HCT116 (cell line): Measurements from ENCODE around the gene CAB39L. TPM values are rescaled to one million over a fixed set of nuclear protein-coding genes. Genes with fewer than 3 reads are reported as not detected.
A peak's percentile ranks its signal among the peaks of the same experiment; 100 is the strongest.

Experiments
- ATAC-seq: fragments of 200-7000 bp; cut with Tn5 transposase; 2 replicates; pipeline ENCODE4 v1.9.1; 2020; ENCODE audit warnings: mild to moderate bottlenecking, moderate library complexity
- BruUV-seq: library from RNA; stranded (reverse); fragments of 400-500 nt; replicated peaks from 2 replicates; lab custom pipeline; 2021; lab: Mats Ljungman, UMichigan
- CTCF ChIA-PET: fragments of 300-600 bp; sonication (Branson Sonifier 250); formaldehyde crosslinking; loops from one replicate; lab custom pipeline; 2021; ENCODE audit warnings: antibody characterized with exemption; lab: Charles Lee
- POLR2A ChIA-PET: fragments of 300-600, 350-600 bp; sonication (Branson Sonifier 250); formaldehyde crosslinking; loops from one replicate; lab custom pipeline; 2021; ENCODE audit warnings: antibody characterized with exemption; lab: Charles Lee
- RAD21 ChIA-PET, 2 experiments: fragments of 300-600 bp; sonication (Branson Sonifier 250); formaldehyde crosslinking; loops; one replicate each; lab custom pipeline; 2023; ENCODE audit warnings: low total read pairs in 2 of 2; ENCODE audit not compliant: uncharacterized antibody in 2 of 2, unreplicated experiment in 2 of 2, low non-redundant PET in 1 of 2; lab: Charles Lee
- DNase-seq: peaks from one replicate; pipeline ENCODE4 v3.0.0-alpha.2; 2010; ENCODE audit warnings: low read depth, low spot score
- H2AFZ ChIP-seq: fragments of 200-600 bp; shearing (Covaris generic), sonication (generic); 2 replicates; pipeline ENCODE4 v1.6.1; 2017; ENCODE audit warnings: low read depth, mixed run types, mixed read lengths, antibody characterized with exemption, low read length; ENCODE audit not compliant: poor library complexity, severe bottlenecking
- H3K27ac ChIP-seq: 2 replicates; pipeline ENCODE4 v1.5.1; 2012; ENCODE audit warnings: low read depth, low read length
- H3K27me3 ChIP-seq: fragments of 200-600 bp; sonication (generic); 2 replicates; pipeline ENCODE4 v1.6.1; 2016; ENCODE audit warnings: mixed run types, low read length, mixed read lengths; ENCODE audit not compliant: insufficient read depth
- H3K36me3 ChIP-seq, 2 experiments: fragments of 200-500 bp in 1 of 2; fragments of 200-600 bp in 1 of 2; sonication (Bioruptor generic) in 1 of 2; sonication (generic) in 1 of 2; 2 replicates each; pipeline versions ENCODE4 v1.5.1 to v1.6.1; 2014 to 2016; ENCODE audit warnings: low read length in 2 of 2, inconsistent platforms in 1 of 2, mixed read lengths in 1 of 2, mixed run types in 1 of 2; ENCODE audit not compliant: insufficient read depth in 2 of 2, control insufficient read depth in 1 of 2
- H3K4me1 ChIP-seq, 2 experiments: fragments of 200-600 bp in 1 of 2; sonication (generic) in 1 of 2; 2 replicates each; pipeline versions ENCODE4 v1.5.1 to v1.6.1; 2012 to 2017; ENCODE audit warnings: low read length in 2 of 2, inconsistent platforms in 1 of 2, mild to moderate bottlenecking in 1 of 2, mixed read lengths in 1 of 2, mixed run types in 1 of 2, moderate library complexity in 1 of 2; ENCODE audit not compliant: insufficient read depth in 2 of 2, control insufficient read depth in 1 of 2
- H3K4me2 ChIP-seq: fragments of 200-600 bp; sonication (generic); 2 replicates; pipeline ENCODE4 v1.6.1; 2017; ENCODE audit warnings: mixed run types, low read length, mixed read lengths
- H3K4me3 ChIP-seq, 2 experiments: fragments of 200-600 bp in 1 of 2; sonication (generic) in 1 of 2; replicated peaks in 1 of 2; 2 replicates each; pipeline ENCODE4 v1.5.1; 2011 to 2016; ENCODE audit warnings: low read length in 2 of 2, control low read depth in 1 of 2, low read depth in 1 of 2, mild to moderate bottlenecking in 1 of 2, mixed read lengths in 1 of 2, mixed run types in 1 of 2
- H3K79me2 ChIP-seq: fragments of 200-600 bp; sonication (generic); 2 replicates; pipeline ENCODE4 v1.6.1; 2017; ENCODE audit warnings: mild to moderate bottlenecking, mixed run types, low read length, moderate library complexity, mixed read lengths; ENCODE audit not compliant: insufficient read depth
- H3K9ac ChIP-seq: fragments of 200-600 bp; sonication (generic); 2 replicates; pipeline ENCODE4 v1.6.1; 2016; ENCODE audit warnings: low read length, mixed read lengths
- H3K9me2 ChIP-seq: fragments of 200-600 bp; sonication (generic), shearing (Covaris generic); 2 replicates; pipeline ENCODE4 v1.6.1; 2017; ENCODE audit warnings: mixed run types, mild to moderate bottlenecking, moderate library complexity; ENCODE audit not compliant: insufficient read depth
- H3K9me3 ChIP-seq, 2 experiments: fragments of 200-500 bp in 1 of 2; fragments of 200-600 bp in 1 of 2; sonication (Bioruptor generic) in 1 of 2; sonication (generic) in 1 of 2; 2 replicates each; pipeline ENCODE4 v1.6.1; 2014 to 2017; ENCODE audit warnings: low read length in 2 of 2, mixed read lengths in 2 of 2, inconsistent platforms in 1 of 2, low read depth in 1 of 2, mild to moderate bottlenecking in 1 of 2, mixed run types in 1 of 2, moderate library complexity in 1 of 2; ENCODE audit not compliant: control insufficient read depth in 1 of 2, insufficient read depth in 1 of 2
- H4K20me1 ChIP-seq: fragments of 200-600 bp; sonication (generic), shearing (Covaris generic); 2 replicates; pipeline ENCODE4 v1.6.1; 2017; ENCODE audit warnings: mixed run types, mild to moderate bottlenecking, moderate library complexity; ENCODE audit not compliant: insufficient read depth
- ATF3 ChIP-seq: IDR thresholded peaks from 2 replicates; pipeline ENCODE4 v1.6.1; 2012
- CBX3 ChIP-seq: IDR thresholded peaks from 2 replicates; pipeline ENCODE4 v1.6.1; 2012; ENCODE audit warnings: low read depth
- EGR1 ChIP-seq: IDR thresholded peaks from 2 replicates; pipeline ENCODE4 v1.6.1; 2012; ENCODE audit warnings: low read depth
- ELF1 ChIP-seq: IDR thresholded peaks from 2 replicates; pipeline ENCODE4 v1.6.1; 2012; ENCODE audit warnings: low read depth, borderline replicate concordance
- EZH2 ChIP-seq: fragments of 200-600 bp; sonication (generic); IDR thresholded peaks from 2 replicates; pipeline ENCODE4 v1.6.1; 2017; ENCODE audit warnings: antibody characterized with exemption, mixed run types
- FOSL1 ChIP-seq: IDR thresholded peaks from 2 replicates; pipeline ENCODE4 v1.6.1; 2012; ENCODE audit warnings: low read depth
- JUND ChIP-seq: IDR thresholded peaks from 2 replicates; pipeline ENCODE4 v1.6.1; 2012
- POLR2AphosphoS5 ChIP-seq: IDR thresholded peaks from 2 replicates; pipeline ENCODE4 v1.6.1; 2011; ENCODE audit warnings: mild to moderate bottlenecking, low read depth, low read length, moderate library complexity
- RAD21 ChIP-seq: IDR thresholded peaks from 2 replicates; pipeline ENCODE4 v1.6.1; 2012; ENCODE audit warnings: low read depth, mild to moderate bottlenecking
- SRF ChIP-seq: IDR thresholded peaks from 2 replicates; pipeline ENCODE4 v1.6.1; 2012; ENCODE audit warnings: low read depth
- ZNF274 ChIP-seq: fragments of 200-500 bp; sonication (Bioruptor generic); IDR thresholded peaks from 2 replicates; pipeline ENCODE4 v1.6.1; 2014; ENCODE audit warnings: mild to moderate bottlenecking, low read depth, low read length, inconsistent platforms
- intact Hi-C: fragments of 100-400 bp; cut with micrococcal nuclease; formaldehyde crosslinking; loops from 2 replicates; pipeline ENCODE4 v1.10.0; 2022
- total RNA-seq: library from RNA; stranded (reverse); gene quantifications from one replicate; pipeline ENCODE4 v1.2.1, GENCODE V29; 2021; ENCODE audit not compliant: unreplicated experiment
- TF ChIP-seq, protein P1 (sequence below), 3 experiments: fragments of 200-600 bp in 1 of 3; sonication (generic) in 1 of 3; IDR thresholded peaks in 2 of 3; conservative IDR thresholded peaks in 1 of 3; 2 replicates each; pipeline ENCODE4 v1.5.1; 2012 to 2017; ENCODE audit warnings: low read depth in 2 of 3, low read length in 2 of 3, antibody characterized with exemption in 1 of 3, borderline replicate concordance in 1 of 3, control low read depth in 1 of 3, mild to moderate bottlenecking in 1 of 3, mixed read lengths in 1 of 3, mixed run types in 1 of 3, moderate library complexity in 1 of 3; ENCODE audit not compliant: insufficient read depth in 1 of 3
- TF ChIP-seq, protein P2 (sequence below): IDR thresholded peaks from 2 replicates; pipeline ENCODE4 v1.6.1; 2012; ENCODE audit warnings: low read depth

CAB39L gene
- total RNA-seq, 1 experiment from 2014 or later: 6.1 TPM

DNA sequence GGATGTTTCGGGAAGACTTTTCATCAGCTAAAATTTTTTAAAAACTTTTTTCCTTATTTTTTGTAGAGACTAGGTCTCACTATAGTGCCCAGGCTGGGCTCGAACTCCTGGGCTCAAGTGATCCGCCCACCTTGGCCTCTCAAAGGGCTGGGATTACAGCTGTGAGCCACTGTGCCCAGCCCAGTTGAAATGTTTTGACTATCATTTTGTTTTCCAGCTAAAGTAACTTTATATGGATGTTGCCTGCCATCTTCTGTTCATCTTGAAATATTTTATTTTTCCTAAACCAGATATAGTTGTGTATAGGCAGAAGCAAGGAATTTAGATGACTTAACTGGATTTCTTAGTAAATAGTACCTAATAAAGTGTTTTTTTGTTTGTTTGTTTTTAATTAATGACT, 7.0 kb downstream of the CAB39L start:
- Histone ChIP-seq H4K20me1 (no peaks in the 10 kb centered on the region), H3K4me3 (no peak overlapping the region), H3K9me3 (no peaks in the 10 kb centered on the region)
- RAD21 ChIA-PET: interaction anchor here (0.7 kb wide), 2 partner anchors 136 to 347 kb away, joined by 3 to 6 read pairs; no protein-coding TSS in a partner anchor
- BruUV-seq: no TSS peak
- ATAC-seq: 0 out of 2 replicates have a peak, but pooled peaks have one; percentile 22
- TF ChIP-seq JUND (no peak), RAD21 (peak; percentile 44; the same call in 1 of the 2 replicates), CBX3 (no peak)
- TF ChIP-seq, protein P1, sequence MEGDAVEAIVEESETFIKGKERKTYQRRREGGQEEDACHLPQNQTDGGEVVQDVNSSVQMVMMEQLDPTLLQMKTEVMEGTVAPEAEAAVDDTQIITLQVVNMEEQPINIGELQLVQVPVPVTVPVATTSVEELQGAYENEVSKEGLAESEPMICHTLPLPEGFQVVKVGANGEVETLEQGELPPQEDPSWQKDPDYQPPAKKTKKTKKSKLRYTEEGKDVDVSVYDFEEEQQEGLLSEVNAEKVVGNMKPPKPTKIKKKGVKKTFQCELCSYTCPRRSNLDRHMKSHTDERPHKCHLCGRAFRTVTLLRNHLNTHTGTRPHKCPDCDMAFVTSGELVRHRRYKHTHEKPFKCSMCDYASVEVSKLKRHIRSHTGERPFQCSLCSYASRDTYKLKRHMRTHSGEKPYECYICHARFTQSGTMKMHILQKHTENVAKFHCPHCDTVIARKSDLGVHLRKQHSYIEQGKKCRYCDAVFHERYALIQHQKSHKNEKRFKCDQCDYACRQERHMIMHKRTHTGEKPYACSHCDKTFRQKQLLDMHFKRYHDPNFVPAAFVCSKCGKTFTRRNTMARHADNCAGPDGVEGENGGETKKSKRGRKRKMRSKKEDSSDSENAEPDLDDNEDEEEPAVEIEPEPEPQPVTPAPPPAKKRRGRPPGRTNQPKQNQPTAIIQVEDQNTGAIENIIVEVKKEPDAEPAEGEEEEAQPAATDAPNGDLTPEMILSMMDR (IDR thresholded peaks at IDR 0.05 in 2 of 3, conservative IDR thresholded peaks at IDR 0.05 in 1 of 3; ENCODE audit: borderline replicate concordance in 1 of 3, insufficient read depth in 1 of 3, low read depth in 2 of 3, low read length in 2 of 3): 0 out of 6 replicates have a peak, but pooled peaks of 1 of the 3 experiments have one; percentile 6
- TF ChIP-seq, all 23 proteins: peak for 2
- H3K27me3 ChIP-seq: no peaks in the 10 kb centered on the region
- no peak overlapping the region for H3K4me2 ChIP-seq
- ChIA-PET CTCF (interaction anchor here (1.2 to 1.9 kb wide), 2 partner anchors 9 to 197 kb away, joined by 5 to 6 read pairs; no protein-coding TSS in a partner anchor), POLR2A (no interaction called here)
- no peak overlapping the region for H2AFZ ChIP-seq
- intact Hi-C loops: loop anchor here (2.0 kb wide), 1 partner anchor 136 kb away; no protein-coding TSS in a partner anchor
- H3K9ac ChIP-seq: no peak overlapping the region
- H3K36me3 ChIP-seq: no peaks in the 10 kb centered on the region
- H3K27ac ChIP-seq: no peak overlapping the region
- H3K9me2 ChIP-seq: no peaks in the 10 kb centered on the region
- DNase-seq: no peak
- no peaks in the 10 kb centered on the region for H3K4me1 ChIP-seq
- H3K79me2 ChIP-seq: no peaks in the 10 kb centered on the region

DNA sequence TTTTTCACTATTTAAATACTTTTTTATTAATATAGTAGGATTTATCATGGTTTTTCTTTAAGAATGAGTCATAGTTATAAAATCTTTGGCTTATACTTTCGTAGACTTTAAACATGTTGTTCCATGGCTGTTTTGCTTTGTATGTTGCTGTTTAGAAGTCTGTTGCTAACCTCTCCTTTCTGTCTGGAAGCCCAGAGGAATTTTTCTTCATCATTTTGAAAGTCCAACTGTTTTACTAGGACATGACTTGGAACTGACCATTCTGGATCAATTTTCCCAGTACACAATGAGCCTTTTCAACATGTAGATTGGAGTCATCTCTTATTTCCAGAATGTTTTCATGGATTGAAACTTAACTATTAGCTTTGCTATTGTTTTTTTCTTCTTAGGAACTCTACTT, 7.9 kb downstream of the CAB39L start:
- no peaks in the 10 kb centered on the region for H3K27me3 ChIP-seq
- no peak overlapping the region for H3K4me2 ChIP-seq
- no peaks in the 10 kb centered on the region for H3K4me1 ChIP-seq
- ChIA-PET CTCF (interaction anchor here (1.2 to 1.9 kb wide), 2 partner anchors 8 to 196 kb away, joined by 5 to 6 read pairs; no protein-coding TSS in a partner anchor), RAD21 (no interaction called here), POLR2A (no interaction called here)
- no TSS peak for BruUV-seq
- H3K9me3 ChIP-seq: no peaks in the 10 kb centered on the region
- H4K20me1 ChIP-seq: no peaks in the 10 kb centered on the region
- H3K4me3 ChIP-seq: no peak overlapping the region
- no peak overlapping the region for H3K27ac ChIP-seq
- TF ChIP-seq ATF3 (no peak), ZNF274 (no peak), EGR1 (no peak), SRF (no peak), POLR2AphosphoS5 (no peak), CBX3 (no peak), EZH2 (no peak), ELF1 (no peak), FOSL1 (no peak)
- TF ChIP-seq, protein P2, sequence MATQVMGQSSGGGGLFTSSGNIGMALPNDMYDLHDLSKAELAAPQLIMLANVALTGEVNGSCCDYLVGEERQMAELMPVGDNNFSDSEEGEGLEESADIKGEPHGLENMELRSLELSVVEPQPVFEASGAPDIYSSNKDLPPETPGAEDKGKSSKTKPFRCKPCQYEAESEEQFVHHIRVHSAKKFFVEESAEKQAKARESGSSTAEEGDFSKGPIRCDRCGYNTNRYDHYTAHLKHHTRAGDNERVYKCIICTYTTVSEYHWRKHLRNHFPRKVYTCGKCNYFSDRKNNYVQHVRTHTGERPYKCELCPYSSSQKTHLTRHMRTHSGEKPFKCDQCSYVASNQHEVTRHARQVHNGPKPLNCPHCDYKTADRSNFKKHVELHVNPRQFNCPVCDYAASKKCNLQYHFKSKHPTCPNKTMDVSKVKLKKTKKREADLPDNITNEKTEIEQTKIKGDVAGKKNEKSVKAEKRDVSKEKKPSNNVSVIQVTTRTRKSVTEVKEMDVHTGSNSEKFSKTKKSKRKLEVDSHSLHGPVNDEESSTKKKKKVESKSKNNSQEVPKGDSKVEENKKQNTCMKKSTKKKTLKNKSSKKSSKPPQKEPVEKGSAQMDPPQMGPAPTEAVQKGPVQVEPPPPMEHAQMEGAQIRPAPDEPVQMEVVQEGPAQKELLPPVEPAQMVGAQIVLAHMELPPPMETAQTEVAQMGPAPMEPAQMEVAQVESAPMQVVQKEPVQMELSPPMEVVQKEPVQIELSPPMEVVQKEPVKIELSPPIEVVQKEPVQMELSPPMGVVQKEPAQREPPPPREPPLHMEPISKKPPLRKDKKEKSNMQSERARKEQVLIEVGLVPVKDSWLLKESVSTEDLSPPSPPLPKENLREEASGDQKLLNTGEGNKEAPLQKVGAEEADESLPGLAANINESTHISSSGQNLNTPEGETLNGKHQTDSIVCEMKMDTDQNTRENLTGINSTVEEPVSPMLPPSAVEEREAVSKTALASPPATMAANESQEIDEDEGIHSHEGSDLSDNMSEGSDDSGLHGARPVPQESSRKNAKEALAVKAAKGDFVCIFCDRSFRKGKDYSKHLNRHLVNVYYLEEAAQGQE: no peak
- no peak overlapping the region for H3K9ac ChIP-seq
- H3K79me2 ChIP-seq: no peaks in the 10 kb centered on the region
- no peak for DNase-seq
- intact Hi-C loops: loop anchor here (2.0 kb wide), 1 partner anchor 135 kb away; no protein-coding TSS in a partner anchor
- H3K36me3 ChIP-seq: no peaks in the 10 kb centered on the region
- no peak for ATAC-seq
- no peaks in the 10 kb centered on the region for H3K9me2 ChIP-seq
- no peak overlapping the region for H2AFZ ChIP-seq
